Tibial artery (tissue), 4 donors: Measurements from ENCODE around the gene XPO5.

ENCODE experiments used
- DNase-seq, 2 donors: peaks; one replicate each; pipeline ENCODE4 v3.0.0-alpha.2; 2019
- H3K27ac ChIP-seq, 2 donors: fragments of 200-600 bp; sonication (generic) in 1 of 2; 1 replicate in 1 of 2; 2 replicates in 1 of 2; pipeline ENCODE4 v1.5.1; 2018 to 2019; ENCODE audit warnings: mild to moderate bottlenecking in 1 of 2
- H3K27me3 ChIP-seq, 2 donors: fragments of 200-600 bp; sonication (generic) in 1 of 2; one replicate each; pipeline versions ENCODE4 v1.5.1 to v1.6.0; 2016 to 2019
- H3K36me3 ChIP-seq, 3 donors: fragments of 200-600 bp; sonication (generic) in 2 of 3; one replicate each; pipeline ENCODE4 v1.5.1; 2016 to 2019; ENCODE audit warnings: mild to moderate bottlenecking in 2 of 3
- H3K4me1 ChIP-seq, 4 donors: fragments of 200-600 bp; sonication (generic) in 2 of 4; 1 replicate in 3 of 4; 2 replicates in 1 of 4; pipeline ENCODE4 v1.5.1; 2016 to 2019
- H3K4me3 ChIP-seq, 2 donors: fragments of 200-600 bp; sonication (generic) in 1 of 2; 1 replicate in 1 of 2; 2 replicates in 1 of 2; pipeline ENCODE4 v1.5.1; 2018 to 2019; ENCODE audit warnings: mild to moderate bottlenecking in 2 of 2
- H3K9me3 ChIP-seq, 3 donors: fragments of 200-600 bp; sonication (generic) in 1 of 3; one replicate each; pipeline ENCODE4 v1.5.1; 2016 to 2019
- CTCF ChIP-seq, 2 experiments: fragments of 200-600 bp in 1 of 2; fragments of 450-650 bp in 1 of 2; IDR thresholded peaks; one replicate each; pipeline ENCODE4 v1.5.1; 2017 to 2019; ENCODE audit warnings: antibody characterized with exemption in 2 of 2, mild to moderate bottlenecking in 1 of 2, moderate library complexity in 1 of 2
- intact Hi-C: fragments of 100-400 bp; cut with DNase I; formaldehyde crosslinking; loops from one replicate; pipeline ENCODE4 v1.15.0; 2023; ENCODE audit warnings: low total_unique reads

The XPO5 gene

GRCh38 chr6:43497129-43497396 is 78.8 kb downstream of the XPO5 start:
- Histone ChIP-seq H3K36me3 (peaks cover 28 to 47% (median 42%) of the 10 kb centered on the region in 3 donors), H3K4me1 (peaks cover 0 to 61% (median 32%) of the 10 kb centered on the region in 4 donors), H3K27ac (peak overlapping the region; percentile 8 to 46), H3K27me3 (no peaks in the 10 kb centered on the region), H3K4me3 (no peak overlapping the region), H3K9me3 (no peaks in the 10 kb centered on the region)
- no peak for TF ChIP-seq CTCF (IDR thresholded peaks at IDR 0.05)
- intact Hi-C loops: no loop called here
- DNase-seq: no peak

- peak; percentile 51 to 53 for TF ChIP-seq CTCF (IDR thresholded peaks at IDR 0.05)
- no peak for DNase-seq
- Histone ChIP-seq H3K4me1 (peaks cover 0 to 66% (median 37%) of the 10 kb centered on the region in 4 donors), H3K4me3 (no peak overlapping the region), H3K27me3 (no peaks in the 10 kb centered on the region), H3K27ac (peak overlapping the region; percentile 42 to 46), H3K9me3 (no peaks in the 10 kb centered on the region), H3K36me3 (peaks cover 26 to 42% (median 40%) of the 10 kb centered on the region in 3 donors)
- intact Hi-C loops: no loop called here
Measured at GRCh38 chr6:43496370-43497128, 79.3 kb downstream of the XPO5 start.

DNA sequence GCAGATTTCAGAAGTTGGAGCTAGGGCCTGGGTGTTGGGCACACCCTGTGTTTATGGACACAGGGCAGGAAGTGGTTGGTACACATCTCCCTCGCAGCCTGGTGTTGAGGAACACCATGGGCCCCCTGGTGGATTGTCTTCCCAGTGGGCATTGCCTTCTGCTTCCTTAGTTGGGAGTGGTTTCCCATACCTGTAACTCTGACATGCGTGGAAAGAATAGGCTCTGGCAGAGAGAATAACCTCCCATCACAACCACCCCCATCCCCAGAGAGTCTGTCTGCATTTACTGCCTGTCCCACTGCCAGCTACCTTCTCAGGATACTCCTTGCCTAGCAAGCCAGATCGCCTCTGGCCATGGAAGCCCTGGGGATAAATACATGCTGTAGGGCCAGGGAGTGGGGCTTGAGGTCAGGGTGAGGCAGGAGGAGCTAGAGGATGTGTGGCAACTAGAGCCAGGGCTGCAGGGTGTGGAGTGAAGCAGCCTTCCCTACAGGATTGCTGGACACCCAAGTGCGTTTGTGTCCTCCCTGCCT is 80.4 kb downstream of the XPO5 start:
- peaks cover 16 to 31% (median 29%) of the 10 kb centered on the region in 3 donors for H3K36me3 ChIP-seq
- no peak for DNase-seq
- H3K27me3 ChIP-seq: no peaks in the 10 kb centered on the region
- H3K27ac ChIP-seq: peak overlapping the region; percentile 42 to 46
- intact Hi-C loops: no loop called here
- no peaks in the 10 kb centered on the region for H3K9me3 ChIP-seq
- H3K4me3 ChIP-seq: no peak overlapping the region
- H3K4me1 ChIP-seq: peaks cover 0 to 66% (median 37%) of the 10 kb centered on the region in 4 donors
- TF ChIP-seq CTCF (IDR thresholded peaks at IDR 0.05): no peak

DNA sequence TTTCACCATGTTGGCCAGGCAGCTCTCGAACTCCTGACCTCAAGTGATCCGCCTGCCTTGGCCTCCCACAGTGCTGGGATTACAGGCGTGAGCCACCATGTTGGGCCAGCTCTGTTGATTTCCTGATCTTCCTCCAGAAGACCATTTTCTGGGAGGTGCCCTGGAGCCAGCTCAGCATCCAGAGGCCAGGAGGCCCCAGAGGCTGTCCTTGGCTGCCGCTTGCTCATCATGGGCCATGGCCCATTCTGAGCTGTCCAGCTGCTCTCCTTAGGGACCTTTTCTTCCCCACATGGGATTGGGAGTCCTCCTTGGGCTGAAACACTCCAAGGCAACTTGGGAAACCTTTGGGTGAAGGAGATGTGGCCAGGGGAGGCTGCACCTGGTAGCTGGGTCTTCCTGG is 81.1 kb downstream of the XPO5 start:
- no peak for TF ChIP-seq CTCF (IDR thresholded peaks at IDR 0.05)
- peaks cover 0 to 64% (median 39%) of the 10 kb centered on the region in 4 donors for H3K4me1 ChIP-seq
- H3K36me3 ChIP-seq: peaks cover 12 to 28% (median 24%) of the 10 kb centered on the region in 3 donors
- DNase-seq: no peak
- no peak overlapping the region for H3K27ac ChIP-seq
- H3K9me3 ChIP-seq: no peaks in the 10 kb centered on the region
- H3K4me3 ChIP-seq: no peak overlapping the region
- H3K27me3 ChIP-seq: no peaks in the 10 kb centered on the region
- intact Hi-C loops: no loop called here

DNA sequence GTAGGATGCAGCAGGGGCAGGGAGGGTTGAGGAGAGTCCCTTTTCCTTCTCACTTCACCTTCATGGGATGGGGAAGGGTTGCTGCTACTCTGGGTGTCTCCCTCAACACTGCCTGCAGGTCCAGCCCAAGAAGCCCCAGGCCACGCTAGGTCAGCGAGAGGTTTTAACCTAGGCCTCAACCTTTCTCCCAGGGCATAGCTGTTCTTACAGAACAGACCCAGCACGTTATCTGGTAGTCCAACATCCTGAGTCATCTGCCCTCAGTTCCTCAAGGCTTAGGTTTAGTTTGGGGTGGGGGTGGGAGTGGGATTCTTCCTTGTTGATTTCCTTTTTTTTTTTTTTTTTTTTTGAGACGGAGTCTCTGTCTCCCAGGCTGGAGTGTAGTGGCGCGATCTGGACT is 81.5 kb downstream of the XPO5 start:
- no peak for TF ChIP-seq CTCF (IDR thresholded peaks at IDR 0.05)
- no peak overlapping the region for H3K27ac ChIP-seq
- DNase-seq: no peak
- H3K36me3 ChIP-seq: peaks cover 13 to 28% (median 21%) of the 10 kb centered on the region in 3 donors
- H3K9me3 ChIP-seq: no peaks in the 10 kb centered on the region
- peaks cover 0 to 59% (median 41%) of the 10 kb centered on the region in 4 donors for H3K4me1 ChIP-seq
- H3K4me3 ChIP-seq: no peak overlapping the region
- intact Hi-C loops: no loop called here
- no peaks in the 10 kb centered on the region for H3K27me3 ChIP-seq
